Measurements from ENCODE around the gene ALX3.
A peak's percentile ranks its signal among the peaks of the same experiment; 100 is the strongest.

The ALX3 gene

DNA sequence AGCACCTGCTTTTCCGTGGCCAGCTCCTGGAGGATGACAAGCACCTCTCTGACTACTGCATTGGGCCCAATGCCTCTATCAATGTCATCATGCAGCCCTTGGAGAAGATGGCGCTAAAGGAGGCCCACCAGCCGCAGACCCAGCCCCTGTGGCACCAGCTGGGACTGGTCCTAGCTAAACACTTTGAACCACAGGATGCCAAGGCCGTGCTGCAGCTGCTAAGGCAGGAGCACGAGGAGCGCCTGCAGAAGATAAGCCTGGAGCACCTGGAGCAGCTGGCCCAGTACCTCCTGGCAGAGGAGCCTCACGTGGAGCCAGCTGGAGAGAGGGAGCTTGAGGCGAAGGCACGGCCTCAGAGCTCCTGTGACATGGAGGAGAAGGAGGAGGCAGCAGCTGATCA, 42.2 kb upstream of the ALX3 start:
- in situ Hi-C loops (cut with MboI; ENCODE audit: low pct_unique_long_range_greater_than_20kb, low sequenced_read_pairs, unreplicated experiment) = no loop called here
- TF ChIP-seq, protein P1, sequence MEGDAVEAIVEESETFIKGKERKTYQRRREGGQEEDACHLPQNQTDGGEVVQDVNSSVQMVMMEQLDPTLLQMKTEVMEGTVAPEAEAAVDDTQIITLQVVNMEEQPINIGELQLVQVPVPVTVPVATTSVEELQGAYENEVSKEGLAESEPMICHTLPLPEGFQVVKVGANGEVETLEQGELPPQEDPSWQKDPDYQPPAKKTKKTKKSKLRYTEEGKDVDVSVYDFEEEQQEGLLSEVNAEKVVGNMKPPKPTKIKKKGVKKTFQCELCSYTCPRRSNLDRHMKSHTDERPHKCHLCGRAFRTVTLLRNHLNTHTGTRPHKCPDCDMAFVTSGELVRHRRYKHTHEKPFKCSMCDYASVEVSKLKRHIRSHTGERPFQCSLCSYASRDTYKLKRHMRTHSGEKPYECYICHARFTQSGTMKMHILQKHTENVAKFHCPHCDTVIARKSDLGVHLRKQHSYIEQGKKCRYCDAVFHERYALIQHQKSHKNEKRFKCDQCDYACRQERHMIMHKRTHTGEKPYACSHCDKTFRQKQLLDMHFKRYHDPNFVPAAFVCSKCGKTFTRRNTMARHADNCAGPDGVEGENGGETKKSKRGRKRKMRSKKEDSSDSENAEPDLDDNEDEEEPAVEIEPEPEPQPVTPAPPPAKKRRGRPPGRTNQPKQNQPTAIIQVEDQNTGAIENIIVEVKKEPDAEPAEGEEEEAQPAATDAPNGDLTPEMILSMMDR (IDR thresholded peaks at IDR 0.05; ENCODE audit: extremely low read depth, insufficient read depth, missing control alignments) = no peak
- no peak for DNase-seq (ENCODE audit: low spot score)

DNA sequence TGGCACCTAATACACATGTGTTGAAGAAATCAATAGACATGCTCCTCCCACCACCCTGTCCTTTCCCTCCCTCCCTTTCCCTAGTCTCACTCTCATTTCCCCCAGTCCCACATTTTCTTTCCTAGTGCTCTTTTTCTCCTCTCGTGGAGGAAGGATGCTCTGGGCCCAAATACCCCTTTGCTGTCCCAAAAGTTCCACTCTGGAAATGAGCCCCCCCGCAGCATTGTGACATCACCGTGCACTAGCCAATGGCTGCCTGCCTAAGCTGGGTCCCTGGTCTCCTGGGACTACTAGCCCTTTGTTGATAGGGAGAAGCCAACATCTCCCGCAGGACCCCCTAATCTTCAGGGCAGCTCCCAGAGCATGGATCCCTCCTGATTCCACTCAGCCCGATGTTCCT, 41.7 kb upstream of the ALX3 start, which contains the start of gene UBL4B:
UBL4B (plus strand) TSS at position 301 of the 400 bp plus-strand sequence; CDS start at position 393, 92 bp downstream.
- in situ Hi-C loops (cut with MboI; ENCODE audit: low pct_unique_long_range_greater_than_20kb, low sequenced_read_pairs, unreplicated experiment) = no loop called here
- DNase-seq (ENCODE audit: low spot score) = no peak
- TF ChIP-seq, protein P1 (IDR thresholded peaks at IDR 0.05; ENCODE audit: extremely low read depth, insufficient read depth, missing control alignments) = no peak

DNA sequence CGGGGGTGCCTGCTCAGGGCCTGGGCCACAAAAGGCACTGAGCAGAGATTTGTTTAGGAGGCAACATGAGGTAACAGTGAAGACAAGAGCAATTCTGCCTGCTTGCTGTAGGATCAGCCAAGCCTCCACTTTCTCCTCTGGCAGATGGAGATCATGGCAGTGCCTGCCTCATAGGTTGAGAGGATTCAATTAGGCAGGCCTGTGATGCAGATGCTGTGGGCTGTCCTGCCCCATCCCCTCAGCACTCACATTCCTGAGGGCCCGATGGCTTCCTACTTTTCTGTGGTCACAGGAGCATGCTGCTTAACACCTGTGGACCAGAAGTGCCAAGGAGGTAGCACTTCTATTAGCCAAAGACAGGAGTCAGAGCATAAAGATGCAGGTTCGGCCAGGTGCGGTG, 40.6 kb upstream of the ALX3 start:
- TF ChIP-seq, protein P1 (IDR thresholded peaks at IDR 0.05; ENCODE audit: extremely low read depth, insufficient read depth, missing control alignments) = no peak
- no peak for DNase-seq (ENCODE audit: low spot score)
- in situ Hi-C loops (cut with MboI; ENCODE audit: low pct_unique_long_range_greater_than_20kb, low sequenced_read_pairs, unreplicated experiment) = no loop called here

DNA sequence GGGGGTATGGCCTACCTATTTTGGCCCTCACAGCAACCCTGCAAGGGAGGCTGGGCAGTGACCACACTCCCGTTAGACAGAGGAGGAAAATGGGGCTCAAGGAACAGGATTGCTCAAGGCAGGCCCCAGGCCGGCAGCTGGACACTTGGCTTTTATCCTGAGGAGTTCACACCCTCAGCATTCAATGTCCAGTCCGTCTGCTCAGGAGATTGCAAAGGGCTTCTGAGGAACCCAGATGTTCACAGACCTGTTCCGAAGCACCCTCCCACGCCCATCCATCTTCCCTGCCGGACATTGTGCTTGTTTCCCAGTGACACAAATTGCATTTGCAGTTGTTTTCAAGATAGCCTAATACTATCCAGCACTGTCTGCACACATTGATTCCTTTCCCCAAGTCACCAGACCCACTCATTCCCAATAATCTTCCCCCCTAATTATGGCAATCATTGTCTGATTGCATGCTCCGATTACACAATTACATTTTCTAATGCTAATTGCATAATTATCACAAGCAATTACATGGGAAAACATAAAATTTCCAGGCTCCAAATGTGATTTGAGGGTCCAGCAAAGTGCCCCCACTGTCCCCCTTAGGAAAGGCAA, 37.5 kb upstream of the ALX3 start:
- in situ Hi-C loops (cut with MboI; ENCODE audit: low pct_unique_long_range_greater_than_20kb, low sequenced_read_pairs, unreplicated experiment) = no loop called here

DNA sequence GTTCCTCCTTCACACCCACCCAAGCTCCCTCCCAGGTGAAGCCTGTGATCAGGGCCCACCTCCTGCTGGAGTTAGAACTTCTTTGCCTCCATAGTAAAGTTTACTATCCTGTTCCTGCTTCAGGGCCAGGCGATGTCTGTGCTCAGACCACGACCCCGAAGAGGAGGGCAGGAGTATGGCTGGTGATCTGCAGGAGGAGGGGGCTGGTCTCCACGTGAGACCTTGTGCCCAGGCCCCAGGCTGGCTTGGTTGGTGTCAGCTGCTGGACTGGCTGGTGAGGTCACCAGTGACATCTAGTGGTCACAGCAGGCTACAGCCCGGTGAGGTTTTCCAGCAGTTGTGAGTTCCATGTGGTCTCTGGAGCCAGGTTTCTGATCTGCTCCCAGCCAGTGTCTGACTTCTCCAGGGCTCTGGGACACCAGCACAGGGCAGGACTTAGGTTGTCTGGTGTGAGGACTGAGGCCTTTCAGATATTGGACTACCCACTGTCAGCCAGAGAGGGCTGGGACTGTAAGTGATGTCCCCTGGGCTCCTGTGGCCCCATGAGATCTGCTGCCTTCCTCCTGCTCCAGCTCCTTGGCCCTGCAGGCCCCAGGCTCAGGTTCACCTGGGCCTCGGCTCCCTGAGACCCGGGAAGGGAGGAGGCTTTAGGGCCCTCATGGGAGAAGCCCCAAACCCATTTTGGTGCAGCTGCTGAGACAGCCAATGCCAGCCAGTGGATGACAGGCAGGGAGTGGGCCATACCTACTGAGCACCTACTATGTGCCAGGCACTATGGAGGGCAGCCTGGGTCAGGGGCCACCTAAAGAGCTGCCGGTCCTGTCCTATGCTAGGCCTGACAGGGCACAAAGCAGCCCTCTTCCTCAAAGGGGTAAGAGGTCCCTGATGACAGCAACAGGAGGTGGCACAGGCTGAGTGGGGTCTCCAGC, 35.8 kb upstream of the ALX3 start:
- TF ChIP-seq, protein P1 (IDR thresholded peaks at IDR 0.05; ENCODE audit: extremely low read depth, insufficient read depth, missing control alignments) = peak; percentile 98
- in situ Hi-C loops (cut with MboI; ENCODE audit: low pct_unique_long_range_greater_than_20kb, low sequenced_read_pairs, unreplicated experiment) = no loop called here
- DNase-seq (ENCODE audit: low spot score) = peak; percentile 83

More for the DNA sequence above, 37.5 kb upstream of the ALX3 start:
- DNase-seq (ENCODE audit: low spot score) = no peak
- TF ChIP-seq, protein P1 (IDR thresholded peaks at IDR 0.05; ENCODE audit: extremely low read depth, insufficient read depth, missing control alignments) = no peak

DNA sequence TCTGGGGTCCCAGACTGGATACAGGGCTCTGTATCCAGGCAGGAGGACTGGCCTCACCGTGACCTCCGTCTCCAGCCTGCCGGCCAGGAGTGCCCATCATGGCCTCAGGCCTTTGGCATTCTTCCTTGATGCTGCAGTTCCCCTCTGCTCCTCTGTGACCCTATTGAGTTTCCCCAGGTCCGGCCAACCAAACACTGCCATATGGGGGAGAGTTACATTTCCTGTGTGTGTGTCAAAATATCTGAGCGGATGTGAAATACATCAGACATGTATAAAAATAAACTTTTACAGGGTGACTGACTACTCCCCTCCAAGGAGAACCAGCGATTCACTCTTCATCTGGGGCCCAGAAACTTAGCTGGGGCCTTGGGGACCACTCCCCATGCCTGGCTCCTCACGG, 31.6 kb upstream of the ALX3 start:
- TF ChIP-seq, protein P1 (IDR thresholded peaks at IDR 0.05; ENCODE audit: extremely low read depth, insufficient read depth, missing control alignments) = no peak
- peak; percentile 48 for DNase-seq (ENCODE audit: low spot score)
- in situ Hi-C loops (cut with MboI; ENCODE audit: low pct_unique_long_range_greater_than_20kb, low sequenced_read_pairs, unreplicated experiment) = no loop called here

Measured in GM13977 (cell line).